NCI-H2081 treated with DMSO at 0.1 percent for 48 hours (cell line): ENCODE data around the gene GSTA3.
"Not testable (repeated sequence)": the region's sequence is repeated elsewhere in the genome, so short reads cannot be mapped to it uniquely, and the experiment has no call there.

ENCODE experiments used
- DNase-seq: peaks from one replicate; lab custom pipeline; 2025; lab: John Stamatoyannopoulos, UW

GSTA3 gene

GRCh38 chr6:52909531-52909930, at the start of gene GSTA3:
TSS of gene GSTA3 (minus strand) at chr6:52909698. CDS start at chr6:52905834, 3,864 bp downstream.
- DNase-seq: no peak

- no peak for DNase-seq
Observed at GRCh38 chr6:52958546-52959255, 49.2 kb upstream of the GSTA3 start.

- no peak for DNase-seq
Observed at GRCh38 chr6:52955871-52956270, 46.4 kb upstream of the GSTA3 start.

GRCh38 chr6:52953911-52954839, 44.7 kb upstream of the GSTA3 start:
- no peak for DNase-seq

- no peak for DNase-seq
Observed at GRCh38 chr6:52946306-52946705, 36.8 kb upstream of the GSTA3 start.

GRCh38 chr6:52942821-52943220, 33.3 kb upstream of the GSTA3 start:
- DNase-seq: not testable (repeated sequence)

- no peak for DNase-seq
Observed at GRCh38 chr6:52942221-52942620, 32.7 kb upstream of the GSTA3 start.

- no peak for DNase-seq
Observed at GRCh38 chr6:52937908-52938307, 28.4 kb upstream of the GSTA3 start.

GRCh38 chr6:52933778-52934177, 24.3 kb upstream of the GSTA3 start:
- no peak for DNase-seq

GRCh38 chr6:52931351-52931750, 21.9 kb upstream of the GSTA3 start:
- no peak for DNase-seq

GRCh38 chr6:52929321-52930164, 20.0 kb upstream of the GSTA3 start:
- no peak for DNase-seq

- no peak for DNase-seq
Observed at GRCh38 chr6:52927451-52927850, 18.0 kb upstream of the GSTA3 start.

GRCh38 chr6:52925919-52926792, 16.7 kb upstream of the GSTA3 start:
- no peak for DNase-seq

GRCh38 chr6:52925042-52925441, 15.5 kb upstream of the GSTA3 start:
- DNase-seq: no peak

- not testable (repeated sequence) for DNase-seq
Observed at GRCh38 chr6:52923689-52924088, 14.2 kb upstream of the GSTA3 start.

- DNase-seq: no peak
Observed at GRCh38 chr6:52922161-52922560, 12.7 kb upstream of the GSTA3 start.

- DNase-seq: no peak
Observed at GRCh38 chr6:52921743-52922142, 12.2 kb upstream of the GSTA3 start.

- not testable (repeated sequence) for DNase-seq
Observed at GRCh38 chr6:52919511-52919910, 10.0 kb upstream of the GSTA3 start.

- not testable (repeated sequence) for DNase-seq
Observed at GRCh38 chr6:52918771-52919170, 9.3 kb upstream of the GSTA3 start.

- DNase-seq: not testable (repeated sequence)
Observed at GRCh38 chr6:52918027-52918686, 8.7 kb upstream of the GSTA3 start.

GRCh38 chr6:52914516-52914915, 5.0 kb upstream of the GSTA3 start:
- no peak for DNase-seq
